Sigmoid colon (tissue), 3 donors: ENCODE measurements around the gene CR1.

ENCODE experiments used
- POLR2A ChIP-seq, 2 donors: fragments of 450-650 bp; IDR thresholded peaks; one replicate each; pipeline ENCODE4 v1.6.1; 2016; ENCODE audit warnings: antibody characterized with exemption in 2 of 2, mild to moderate bottlenecking in 2 of 2, moderate library complexity in 2 of 2
- TF ChIP-seq, protein P1 (sequence below), 4 experiments: fragments of 450-650 bp in 3 of 4; fragments of 200-600 bp in 1 of 4; IDR thresholded peaks; one replicate each; pipeline ENCODE4 v1.5.1; 2016 to 2019; ENCODE audit warnings: antibody characterized with exemption in 4 of 4, mild to moderate bottlenecking in 3 of 4, moderate library complexity in 2 of 4

GRCh38 chr1:207461649-207462048 is 34.3 kb upstream of the CR1 start:
- TF ChIP-seq, protein P1, sequence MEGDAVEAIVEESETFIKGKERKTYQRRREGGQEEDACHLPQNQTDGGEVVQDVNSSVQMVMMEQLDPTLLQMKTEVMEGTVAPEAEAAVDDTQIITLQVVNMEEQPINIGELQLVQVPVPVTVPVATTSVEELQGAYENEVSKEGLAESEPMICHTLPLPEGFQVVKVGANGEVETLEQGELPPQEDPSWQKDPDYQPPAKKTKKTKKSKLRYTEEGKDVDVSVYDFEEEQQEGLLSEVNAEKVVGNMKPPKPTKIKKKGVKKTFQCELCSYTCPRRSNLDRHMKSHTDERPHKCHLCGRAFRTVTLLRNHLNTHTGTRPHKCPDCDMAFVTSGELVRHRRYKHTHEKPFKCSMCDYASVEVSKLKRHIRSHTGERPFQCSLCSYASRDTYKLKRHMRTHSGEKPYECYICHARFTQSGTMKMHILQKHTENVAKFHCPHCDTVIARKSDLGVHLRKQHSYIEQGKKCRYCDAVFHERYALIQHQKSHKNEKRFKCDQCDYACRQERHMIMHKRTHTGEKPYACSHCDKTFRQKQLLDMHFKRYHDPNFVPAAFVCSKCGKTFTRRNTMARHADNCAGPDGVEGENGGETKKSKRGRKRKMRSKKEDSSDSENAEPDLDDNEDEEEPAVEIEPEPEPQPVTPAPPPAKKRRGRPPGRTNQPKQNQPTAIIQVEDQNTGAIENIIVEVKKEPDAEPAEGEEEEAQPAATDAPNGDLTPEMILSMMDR (IDR thresholded peaks at IDR 0.05), result no peak
- TF ChIP-seq POLR2A (IDR thresholded peaks at IDR 0.05), result no peak
